Measurements from ENCODE around the gene SLC2A11.

Gene SLC2A11, protein sequence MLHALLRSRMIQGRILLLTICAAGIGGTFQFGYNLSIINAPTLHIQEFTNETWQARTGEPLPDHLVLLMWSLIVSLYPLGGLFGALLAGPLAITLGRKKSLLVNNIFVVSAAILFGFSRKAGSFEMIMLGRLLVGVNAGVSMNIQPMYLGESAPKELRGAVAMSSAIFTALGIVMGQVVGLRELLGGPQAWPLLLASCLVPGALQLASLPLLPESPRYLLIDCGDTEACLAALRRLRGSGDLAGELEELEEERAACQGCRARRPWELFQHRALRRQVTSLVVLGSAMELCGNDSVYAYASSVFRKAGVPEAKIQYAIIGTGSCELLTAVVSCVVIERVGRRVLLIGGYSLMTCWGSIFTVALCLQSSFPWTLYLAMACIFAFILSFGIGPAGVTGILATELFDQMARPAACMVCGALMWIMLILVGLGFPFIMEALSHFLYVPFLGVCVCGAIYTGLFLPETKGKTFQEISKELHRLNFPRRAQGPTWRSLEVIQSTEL

GRCh38 chr22:23857606-23858483, at the start of gene SLC2A11:
TSS of gene SLC2A11 (plus strand) at chr22:23857875. CDS start at chr22:23858000, 125 bp downstream.
- peak; percentile 100 for DNase-seq

- no peak for DNase-seq
Observed at GRCh38 chr22:23812378-23812777, 45.3 kb upstream of the SLC2A11 start.

DNA sequence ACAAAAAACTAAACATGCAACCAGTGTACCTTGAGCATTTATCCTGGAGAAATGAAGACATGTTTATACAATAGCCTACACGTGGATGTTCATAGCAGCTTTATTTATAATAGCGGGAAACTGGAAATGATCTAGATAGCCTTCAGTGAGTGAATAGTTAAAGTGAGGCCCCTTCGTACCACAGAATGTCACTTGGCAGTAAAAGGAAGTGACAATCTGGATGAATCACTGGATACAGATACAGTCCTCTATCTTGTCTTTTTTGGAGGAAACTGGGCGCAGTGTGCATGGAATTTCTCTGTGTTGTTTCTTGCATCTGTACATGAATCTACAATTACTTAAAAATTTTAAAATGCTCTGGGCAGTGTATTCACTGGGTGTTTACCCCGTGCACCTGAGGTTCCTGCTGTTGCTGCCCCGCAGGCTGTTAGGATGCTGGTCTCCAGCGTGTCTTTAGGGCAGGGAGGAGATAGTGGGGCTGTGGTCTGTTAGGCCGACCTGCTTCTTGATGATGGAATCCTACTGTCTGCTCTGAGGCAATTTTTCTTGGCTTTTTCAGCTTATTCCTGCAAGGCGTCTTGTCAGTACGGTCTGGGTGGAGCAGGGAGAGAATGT, 42.0 kb upstream of the SLC2A11 start:
- no peak for DNase-seq

DNA sequence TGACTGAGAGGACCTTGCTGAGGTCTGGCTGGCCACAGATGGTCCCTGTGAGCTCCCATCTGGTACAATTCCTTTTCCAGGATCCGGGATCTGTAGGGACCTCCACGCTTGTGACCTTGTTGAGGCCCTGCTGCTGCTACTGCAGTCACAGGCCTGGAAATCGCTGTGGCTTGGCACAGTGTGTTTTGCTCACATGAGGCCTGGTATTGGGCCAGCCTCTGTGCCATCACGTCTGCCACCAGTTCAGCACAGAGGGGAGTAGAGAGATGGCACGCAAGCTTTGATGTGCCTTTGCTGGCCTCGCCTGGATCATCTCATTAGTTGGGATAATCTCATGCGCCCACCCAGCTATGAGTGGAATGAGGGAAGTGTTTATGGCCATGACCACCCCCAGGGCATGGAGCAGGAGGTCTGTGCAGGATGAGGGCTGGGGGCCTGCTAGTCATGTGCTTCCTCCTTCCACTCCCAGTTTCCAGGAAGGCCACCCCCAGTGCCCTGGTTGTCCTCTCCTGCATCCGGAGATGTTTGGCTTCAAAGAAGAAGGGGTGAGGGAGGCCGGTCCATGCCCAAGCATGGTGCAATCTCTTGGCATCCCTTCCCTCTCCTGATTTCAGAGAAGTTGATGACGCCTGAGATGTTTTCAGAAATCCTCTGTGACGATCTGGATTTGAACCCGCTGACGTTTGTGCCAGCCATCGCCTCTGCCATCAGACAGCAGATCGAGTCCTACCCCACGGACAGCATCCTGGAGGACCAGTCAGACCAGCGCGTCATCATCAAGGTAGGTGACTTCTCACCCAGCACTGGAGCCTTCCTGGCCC, 41.3 kb upstream of the SLC2A11 start:
- DNase-seq, result no peak

DNA sequence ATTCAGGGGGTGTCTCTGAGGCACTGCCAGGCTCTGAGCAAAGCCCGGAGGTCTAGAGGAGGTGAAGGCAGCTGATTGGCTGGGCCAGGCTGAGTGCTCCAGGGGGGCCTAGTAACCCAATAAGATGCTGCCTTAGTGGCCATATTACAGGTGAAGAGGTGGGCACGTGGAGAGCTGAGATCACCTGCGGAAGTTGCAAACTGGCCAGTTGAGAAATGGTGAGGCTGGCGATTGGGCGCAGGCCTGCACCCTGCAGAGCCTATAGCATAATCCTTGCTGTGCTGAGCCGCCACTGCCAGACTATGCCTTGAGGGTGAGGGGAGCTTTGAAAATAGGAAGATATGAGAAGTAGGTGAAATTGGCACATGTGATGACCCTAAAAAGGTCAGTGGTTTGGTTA, 40.5 kb upstream of the SLC2A11 start:
- DNase-seq, result no peak

GRCh38 chr22:23818541-23818940, 39.1 kb upstream of the SLC2A11 start:
- DNase-seq, result no peak

DNA sequence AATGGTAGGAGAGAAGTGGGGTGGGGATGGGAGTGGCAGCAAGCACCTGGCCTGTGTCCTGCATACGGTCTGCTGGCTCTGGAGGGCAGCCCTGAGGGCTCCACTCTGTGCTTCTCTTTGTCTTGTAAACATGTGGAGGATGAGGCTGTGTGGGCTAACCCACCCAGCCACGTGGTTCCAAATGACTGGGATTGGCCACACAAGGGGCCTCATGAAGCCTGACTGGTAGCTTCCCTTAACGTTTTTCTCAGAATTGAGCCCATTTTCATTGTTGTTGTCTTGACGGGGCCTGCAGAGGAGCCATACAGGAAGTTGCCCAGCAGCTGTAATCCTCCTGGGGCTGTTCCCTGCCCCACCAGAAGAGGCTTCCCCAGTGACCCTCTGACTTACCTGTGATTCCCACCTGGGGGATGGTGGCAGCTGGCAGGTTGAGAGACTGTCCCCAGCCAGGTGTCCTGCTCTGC, 36.9 kb upstream of the SLC2A11 start:
- DNase-seq, result peak; percentile 87

DNA sequence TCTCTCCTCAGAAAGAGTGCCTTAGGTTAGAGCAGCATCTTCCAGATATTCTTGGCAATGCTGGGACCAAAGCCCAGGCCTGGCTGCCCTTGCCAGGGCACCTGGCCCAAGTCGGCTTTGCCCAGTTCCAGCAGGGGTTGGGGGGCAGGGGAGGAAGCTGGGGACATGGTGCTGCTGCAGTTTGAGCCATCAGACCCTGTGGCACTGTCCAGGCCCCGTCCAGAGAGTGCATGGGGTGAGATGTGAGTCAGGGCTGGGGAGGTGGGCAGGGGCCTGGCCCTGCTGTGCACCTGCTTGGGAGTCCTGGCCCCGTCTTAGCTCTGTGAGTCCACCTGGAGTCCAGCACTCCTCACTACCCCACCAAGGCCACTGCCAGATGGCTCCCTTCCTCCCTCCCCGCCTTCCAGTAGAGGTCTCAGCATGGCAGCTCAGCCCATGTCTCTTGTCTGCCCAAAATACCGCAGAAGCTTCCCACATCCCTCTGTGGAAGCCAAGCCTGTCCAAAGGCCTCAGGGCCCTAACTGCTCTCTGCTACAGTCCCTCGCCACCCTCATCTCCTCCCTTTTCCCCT, 35.5 kb upstream of the SLC2A11 start:
- DNase-seq, result no peak

DNA sequence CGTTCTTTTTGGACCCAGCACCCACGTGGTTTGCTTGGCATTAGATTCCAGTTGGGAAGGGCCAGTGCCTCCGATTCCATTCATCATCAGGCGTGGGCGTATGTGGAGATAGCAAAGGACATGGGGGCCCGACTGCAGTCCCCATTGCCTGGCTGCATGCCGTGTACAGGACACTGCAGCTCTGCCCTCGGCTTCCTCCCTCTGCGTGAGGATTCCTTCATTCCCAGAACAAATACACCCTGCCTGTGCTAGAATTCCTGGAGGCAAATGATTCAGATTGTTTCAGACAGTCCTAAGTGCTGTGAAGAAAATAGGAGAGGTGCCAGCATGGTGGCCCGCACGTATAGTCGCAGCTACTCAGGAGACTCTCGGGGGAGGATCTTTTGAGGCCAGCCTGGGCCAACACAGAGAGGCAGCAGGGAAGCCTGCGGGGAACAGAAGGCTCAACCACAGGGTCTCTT, 34.3 kb upstream of the SLC2A11 start:
- no peak for DNase-seq

- no peak for DNase-seq
Observed at GRCh38 chr22:23824476-23825245, 33.0 kb upstream of the SLC2A11 start.

DNA sequence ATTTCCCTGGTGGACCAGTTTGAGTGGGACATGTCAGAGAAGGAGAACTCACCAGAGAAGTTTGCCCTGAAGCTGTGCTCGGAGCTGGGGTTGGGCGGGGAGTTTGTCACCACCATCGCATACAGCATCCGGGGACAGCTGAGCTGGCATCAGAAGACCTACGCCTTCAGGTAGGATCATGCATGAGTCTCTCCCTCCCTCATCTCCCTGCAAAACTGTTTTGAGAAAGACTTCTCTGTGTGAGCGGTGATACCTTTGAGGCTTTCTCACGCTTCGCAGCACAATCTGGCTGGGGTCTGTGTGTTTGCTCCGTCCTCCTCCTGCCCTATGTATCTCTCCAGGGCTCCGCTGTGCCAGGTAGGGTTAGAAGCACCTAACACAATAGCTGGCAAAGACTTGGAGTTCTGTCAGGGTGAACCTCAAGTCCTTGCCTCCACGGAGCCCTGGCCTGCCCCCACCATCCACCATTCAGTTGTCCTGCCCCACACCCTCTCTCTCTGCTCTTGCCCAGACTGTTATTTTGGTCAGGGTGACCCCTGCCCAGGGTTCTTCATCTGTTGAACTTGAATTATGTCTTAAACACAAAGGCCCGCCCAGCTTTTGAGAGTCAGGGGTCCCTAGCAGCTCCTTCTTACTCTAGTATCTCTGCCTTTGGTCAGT, 32.3 kb upstream of the SLC2A11 start:
- no peak for DNase-seq

DNA sequence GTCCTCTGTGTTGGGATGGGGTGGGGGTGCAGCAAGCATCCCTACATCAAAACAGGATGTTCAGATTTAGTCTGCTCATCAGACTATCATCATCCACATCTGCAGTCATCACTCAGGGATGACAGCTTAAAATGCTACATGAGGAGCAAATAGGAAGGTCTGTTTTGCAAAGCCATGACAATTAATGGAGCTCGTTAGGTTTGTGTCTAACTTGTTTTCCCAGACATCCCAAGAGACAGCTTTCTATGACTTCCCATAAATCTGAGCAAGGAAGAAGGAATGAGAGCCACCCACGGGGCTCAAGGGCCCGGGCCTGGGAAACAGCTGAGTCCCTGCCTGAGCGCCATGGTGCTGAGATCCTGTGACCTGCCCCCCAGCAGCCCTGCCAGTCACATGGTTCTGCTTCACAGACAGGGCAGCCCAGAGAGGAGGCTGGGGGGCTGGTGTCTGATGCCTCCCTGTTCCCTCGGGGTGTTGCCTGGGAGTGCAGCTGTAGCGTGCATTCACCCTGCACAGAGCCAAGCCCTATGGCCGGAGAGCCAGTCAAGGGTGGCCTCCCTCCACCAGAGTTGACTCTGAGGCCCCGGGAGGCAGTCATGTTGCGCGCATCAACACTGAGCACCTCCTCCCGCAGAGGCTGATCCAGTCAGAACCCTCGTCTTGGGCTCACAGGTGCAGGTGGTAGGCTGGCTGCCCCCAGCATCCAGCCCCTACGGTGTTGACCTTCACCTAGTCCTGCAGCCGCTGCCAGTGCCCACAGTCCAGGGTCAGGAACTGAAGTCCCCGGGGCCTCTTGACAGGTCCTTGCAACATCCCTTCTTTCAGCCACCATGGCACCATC, 30.9 kb upstream of the SLC2A11 start:
- no peak for DNase-seq

GRCh38 chr22:23827351-23827995, 30.2 kb upstream of the SLC2A11 start:
- no peak for DNase-seq

- no peak for DNase-seq
Observed at GRCh38 chr22:23828800-23829680, 28.6 kb upstream of the SLC2A11 start.

GRCh38 chr22:23829845-23830372, 27.8 kb upstream of the SLC2A11 start:
- DNase-seq, result no peak

GRCh38 chr22:23831261-23831660, 26.4 kb upstream of the SLC2A11 start:
- DNase-seq, result no peak

DNA sequence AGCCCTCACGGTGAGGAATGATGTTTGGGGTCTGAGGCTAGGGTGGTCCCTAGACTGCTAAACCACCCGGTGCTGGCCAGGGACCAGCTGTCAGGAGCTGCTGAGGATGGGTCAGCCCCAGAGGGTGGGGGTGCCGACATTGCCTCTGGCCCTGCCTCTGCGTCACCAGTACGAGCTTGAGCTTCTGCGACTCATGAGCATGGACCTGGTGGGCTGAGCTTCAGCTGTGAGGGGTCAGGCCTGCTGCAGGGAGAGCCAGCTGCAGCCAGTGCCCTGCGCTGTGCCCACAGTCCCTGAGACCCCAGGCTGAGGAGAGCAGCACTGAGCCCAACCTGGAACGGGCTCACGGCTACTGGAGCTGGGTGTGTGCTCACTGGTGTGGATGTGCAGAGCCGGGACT, 25.9 kb upstream of the SLC2A11 start:
- DNase-seq, result no peak
